OCI-LY3 (cell line): ENCODE data around the gene PLS1.

Experiments
- H2AFZ ChIP-seq: fragments of 200-600, 300-600 bp; shearing (Covaris generic); 2 replicates; pipeline ENCODE4 v1.6.0; 2014; ENCODE audit warnings: antibody characterized with exemption, low read depth, low read length
- H3K27ac ChIP-seq: fragments of 200-600, 300-600 bp; sonication (generic); 2 replicates; pipeline ENCODE4 v1.5.1; 2014; ENCODE audit warnings: mild to moderate bottlenecking, low read length, moderate library complexity, mixed read lengths
- H3K27me3 ChIP-seq: fragments of 200-600, 300-600 bp; sonication (generic); 2 replicates; pipeline ENCODE4 v1.6.1; 2014; ENCODE audit warnings: low read depth, low read length, mixed read lengths
- H3K36me3 ChIP-seq: fragments of 200-600, 300-600 bp; sonication (generic); replicated peaks from 2 replicates; pipeline ENCODE3; 2014; ENCODE audit warnings: low read depth, low read length, mixed read lengths
- H3K4me1 ChIP-seq: fragments of 300-600, 200-600 bp; sonication (generic); 2 replicates; pipeline ENCODE4 v1.6.1; 2014; ENCODE audit warnings: low read length, mixed read lengths
- H3K4me2 ChIP-seq: fragments of 200-600, 300-600 bp; sonication (generic); 2 replicates; pipeline ENCODE4 v1.6.1; 2014; ENCODE audit warnings: low read length, mixed read lengths
- H3K4me3 ChIP-seq: fragments of 300-600, 200-600 bp; sonication (generic); 2 replicates; pipeline ENCODE4 v1.5.1; 2014; ENCODE audit warnings: antibody characterized with exemption, mild to moderate bottlenecking, low read length, moderate library complexity
- H3K79me2 ChIP-seq: fragments of 300-600, 200-600 bp; shearing (Covaris generic); 2 replicates; pipeline ENCODE4 v1.6.1; 2014; ENCODE audit warnings: mild to moderate bottlenecking, low read length, mixed read lengths
- H3K9ac ChIP-seq: fragments of 300-600, 200-600 bp; shearing (Covaris generic); 2 replicates; pipeline ENCODE4 v1.6.0; 2014; ENCODE audit warnings: mild to moderate bottlenecking, low read length, moderate library complexity
- H3K9me3 ChIP-seq: fragments of 200-600, 300-600 bp; shearing (Covaris generic); 2 replicates; pipeline ENCODE4 v1.6.1; 2014; ENCODE audit warnings: low read length, mixed read lengths; ENCODE audit not compliant: insufficient read depth
- H4K20me1 ChIP-seq: fragments of 200-600, 300-600 bp; sonication (generic); 2 replicates; pipeline ENCODE4 v1.6.1; 2016; ENCODE audit warnings: low read length, mixed read lengths; ENCODE audit not compliant: insufficient read depth
- EZH2phosphoT487 ChIP-seq: fragments of 200-600 bp; shearing (Covaris generic); IDR thresholded peaks from 2 replicates; pipeline ENCODE4 v1.6.1; 2018; ENCODE audit warnings: antibody characterized with exemption, mixed run types, low read depth
- TF ChIP-seq, protein P1 (sequence below): fragments of 200-600, 300-600 bp; sonication (generic); IDR thresholded peaks from 2 replicates; pipeline ENCODE4 v1.5.1; 2014; ENCODE audit warnings: antibody characterized with exemption, low read length, low read depth

Gene PLS1

GRCh38 chr3:142680710-142681109 lies 84.5 kb downstream of the PLS1 start:
- H3K27me3 ChIP-seq = no peaks in the 10 kb centered on the region

DNA sequence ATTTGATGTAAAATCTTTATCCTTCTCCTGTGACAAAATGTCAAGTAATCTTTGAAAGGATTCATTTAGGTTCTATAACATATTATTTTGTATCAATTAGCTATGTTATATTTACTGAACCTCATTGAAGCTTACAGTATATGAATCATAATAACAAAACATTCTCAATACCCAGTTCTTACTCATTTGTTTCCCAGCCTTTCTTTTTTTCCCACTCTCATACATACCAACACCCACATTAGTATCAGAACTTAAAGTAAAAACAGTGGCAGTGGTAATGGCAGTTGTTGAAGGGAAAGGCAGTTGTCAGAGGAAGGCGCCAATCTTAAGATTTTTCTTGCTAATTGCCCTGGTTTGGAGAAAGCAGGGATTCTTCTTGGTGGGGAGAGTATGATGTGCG lies 94.4 kb downstream of the PLS1 start:
- no peak overlapping the region for H3K27ac ChIP-seq
- no peaks in the 10 kb centered on the region for H3K79me2 ChIP-seq
- no peaks in the 10 kb centered on the region for H3K36me3 ChIP-seq
- H3K4me2 ChIP-seq = no peak overlapping the region
- H3K4me3 ChIP-seq = no peak overlapping the region
- TF ChIP-seq EZH2phosphoT487 = no peak
- TF ChIP-seq, protein P1, sequence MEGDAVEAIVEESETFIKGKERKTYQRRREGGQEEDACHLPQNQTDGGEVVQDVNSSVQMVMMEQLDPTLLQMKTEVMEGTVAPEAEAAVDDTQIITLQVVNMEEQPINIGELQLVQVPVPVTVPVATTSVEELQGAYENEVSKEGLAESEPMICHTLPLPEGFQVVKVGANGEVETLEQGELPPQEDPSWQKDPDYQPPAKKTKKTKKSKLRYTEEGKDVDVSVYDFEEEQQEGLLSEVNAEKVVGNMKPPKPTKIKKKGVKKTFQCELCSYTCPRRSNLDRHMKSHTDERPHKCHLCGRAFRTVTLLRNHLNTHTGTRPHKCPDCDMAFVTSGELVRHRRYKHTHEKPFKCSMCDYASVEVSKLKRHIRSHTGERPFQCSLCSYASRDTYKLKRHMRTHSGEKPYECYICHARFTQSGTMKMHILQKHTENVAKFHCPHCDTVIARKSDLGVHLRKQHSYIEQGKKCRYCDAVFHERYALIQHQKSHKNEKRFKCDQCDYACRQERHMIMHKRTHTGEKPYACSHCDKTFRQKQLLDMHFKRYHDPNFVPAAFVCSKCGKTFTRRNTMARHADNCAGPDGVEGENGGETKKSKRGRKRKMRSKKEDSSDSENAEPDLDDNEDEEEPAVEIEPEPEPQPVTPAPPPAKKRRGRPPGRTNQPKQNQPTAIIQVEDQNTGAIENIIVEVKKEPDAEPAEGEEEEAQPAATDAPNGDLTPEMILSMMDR = no peak
- no peak overlapping the region for H2AFZ ChIP-seq
- no peaks in the 10 kb centered on the region for H3K9me3 ChIP-seq
- H3K9ac ChIP-seq = no peak overlapping the region
- no peaks in the 10 kb centered on the region for H3K27me3 ChIP-seq
- no peaks in the 10 kb centered on the region for H4K20me1 ChIP-seq
- peaks cover 4% of the 10 kb centered on the region; the same call in 1 of the 2 replicates for H3K4me1 ChIP-seq

More at GRCh38 chr3:142680710-142681109, 84.5 kb downstream of the PLS1 start:
- H3K4me1 ChIP-seq = no peaks in the 10 kb centered on the region
- no peaks in the 10 kb centered on the region for H3K9me3 ChIP-seq
- no peak overlapping the region for H3K4me2 ChIP-seq
- no peak overlapping the region for H3K27ac ChIP-seq
- H3K79me2 ChIP-seq = no peaks in the 10 kb centered on the region
- H2AFZ ChIP-seq = no peak overlapping the region
- no peaks in the 10 kb centered on the region for H4K20me1 ChIP-seq
- H3K9ac ChIP-seq = no peak overlapping the region
- H3K4me3 ChIP-seq = no peak overlapping the region
- TF ChIP-seq, protein P1 = peak; percentile 46
- TF ChIP-seq EZH2phosphoT487 = no peak
- H3K36me3 ChIP-seq = no peaks in the 10 kb centered on the region

DNA sequence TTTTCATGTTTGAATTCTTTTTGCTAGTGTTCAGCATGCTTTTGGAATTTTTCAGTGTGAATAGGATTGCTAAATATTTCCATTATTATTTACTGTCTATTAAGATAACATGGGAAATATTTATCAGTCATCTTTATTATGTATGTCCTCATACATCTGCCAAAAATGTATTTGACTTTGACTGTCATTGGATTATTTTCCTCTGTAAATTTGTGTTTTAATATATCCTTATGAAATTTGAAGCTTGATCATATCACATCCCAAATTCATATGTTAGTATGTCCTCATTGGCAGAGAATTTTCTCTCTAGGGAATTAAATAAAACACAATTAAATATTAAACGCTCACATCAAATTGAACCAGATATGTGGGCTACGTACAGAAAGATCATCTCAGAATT lies 95.3 kb downstream of the PLS1 start:
- no peak overlapping the region for H3K4me2 ChIP-seq
- peaks cover 3% of the 10 kb centered on the region; the same call in 1 of the 2 replicates for H3K4me1 ChIP-seq
- no peaks in the 10 kb centered on the region for H4K20me1 ChIP-seq
- H2AFZ ChIP-seq = no peak overlapping the region
- no peaks in the 10 kb centered on the region for H3K36me3 ChIP-seq
- H3K9ac ChIP-seq = no peak overlapping the region
- H3K79me2 ChIP-seq = no peaks in the 10 kb centered on the region
- H3K4me3 ChIP-seq = no peak overlapping the region
- H3K9me3 ChIP-seq = no peaks in the 10 kb centered on the region
- H3K27me3 ChIP-seq = no peaks in the 10 kb centered on the region
- H3K27ac ChIP-seq = no peak overlapping the region
- TF ChIP-seq EZH2phosphoT487 = no peak
- TF ChIP-seq, protein P1 = no peak

GRCh38 chr3:142693136-142693853 lies 97.1 kb downstream of the PLS1 start:
- Histone ChIP-seq H3K4me2 (no peak overlapping the region), H3K4me1 (no peaks in the 10 kb centered on the region), H3K9ac (no peak overlapping the region), H3K4me3 (no peak overlapping the region), H3K9me3 (no peaks in the 10 kb centered on the region), H3K27me3 (no peaks in the 10 kb centered on the region), H3K79me2 (no peaks in the 10 kb centered on the region), H4K20me1 (no peaks in the 10 kb centered on the region), H3K36me3 (no peaks in the 10 kb centered on the region), H2AFZ (no peak overlapping the region), H3K27ac (no peak overlapping the region)
- TF ChIP-seq, protein P1 = no peak
- TF ChIP-seq EZH2phosphoT487 = no peak
